ENCODE measurements around the gene REV3L. TPM values are rescaled to one million over a fixed set of nuclear protein-coding genes. Genes with fewer than 3 reads are reported as not detected.

REV3L gene
- polyA plus RNA-seq, 2 of the 4 experiments (the other 2 are of a cell fraction), result 4.1 to 12.4 TPM

DNA sequence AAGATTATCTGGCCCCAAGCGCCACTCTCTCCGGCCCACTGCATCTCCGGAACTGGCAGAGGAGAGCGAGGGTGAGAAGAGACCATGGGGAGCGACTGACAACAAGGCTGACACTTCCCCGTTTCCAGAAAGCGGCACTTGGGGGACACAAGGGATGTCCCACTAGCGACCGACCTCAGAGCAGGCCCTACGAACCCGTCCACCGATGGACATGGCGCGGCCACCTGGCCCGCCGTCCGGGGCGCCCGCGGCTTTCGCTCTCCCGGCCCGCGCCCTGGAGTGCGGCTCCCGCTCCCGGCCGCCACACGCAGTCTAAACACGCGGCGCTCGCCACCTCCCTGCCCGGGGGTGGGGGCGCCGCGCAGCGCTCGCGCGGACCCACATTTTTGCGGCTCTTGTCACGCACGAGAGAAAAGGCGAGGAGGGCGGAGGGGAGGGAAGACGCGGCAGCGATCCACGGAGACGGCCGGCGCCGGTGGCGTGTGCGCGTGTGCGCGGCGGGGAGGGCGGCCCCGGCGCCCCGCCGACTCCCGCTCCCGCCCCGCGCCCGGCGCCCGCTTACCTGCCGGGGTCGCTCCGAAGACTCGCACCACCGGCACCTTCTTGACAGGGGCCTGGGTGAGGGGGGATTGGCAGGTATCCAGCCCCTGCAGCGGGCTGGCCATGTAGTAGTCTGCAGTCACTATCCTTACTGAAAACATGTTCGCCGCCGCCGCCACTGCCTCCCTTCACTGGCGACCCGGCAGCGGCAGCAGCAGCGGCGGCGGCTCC lies 645 bp downstream of the REV3L start:
- peak overlapping the region; percentile 97 for H3K4me3 ChIP-seq
- POLR2A ChIA-PET, result interaction anchor here (0.6 to 2.8 kb wide), 10 partner anchors 13 to 1969 kb away, joined by 3 to 30 read pairs (median 4); partner anchors contain the start of gene TRAF3IP2
- peaks cover 10% of the 10 kb centered on the region; the same call in 2 of the 3 replicates for H3K9me3 ChIP-seq
- peak overlapping the region; percentile 95 for H3K4me2 ChIP-seq
- TF ChIP-seq PHF8 (IDR thresholded peaks at IDR 0.05; ENCODE audit: borderline replicate concordance, low read depth) (0 out of 2 replicates have a peak, but pooled peaks have one; percentile 15), NPAS2 (CRISPR knock-in tag; IDR thresholded peaks at IDR 0.05; ENCODE audit: borderline replicate concordance) (no peak)
- H3K4me1 ChIP-seq, result peaks cover 46% of the 10 kb centered on the region
- WGBS (ENCODE audit: missing lambda C conversion rate), result 0% methylated on average over 4 of the region's 88 CpGs
- peak; percentile 36 to 38 for ATAC-seq
- peak overlapping the region; percentile 99 for H3K27ac ChIP-seq
- peak in 1 of 2 experiments; percentile 26 for DNase-seq (ENCODE audit: low read depth in 1 of 2, low spot score in 1 of 2)
- CTCF ChIA-PET, result interaction anchor here (1.0 kb wide), 1 partner anchor 224 kb away, joined by 4 read pairs; a partner anchor contains a TSS
- no peak for FAIRE-seq

DNA sequence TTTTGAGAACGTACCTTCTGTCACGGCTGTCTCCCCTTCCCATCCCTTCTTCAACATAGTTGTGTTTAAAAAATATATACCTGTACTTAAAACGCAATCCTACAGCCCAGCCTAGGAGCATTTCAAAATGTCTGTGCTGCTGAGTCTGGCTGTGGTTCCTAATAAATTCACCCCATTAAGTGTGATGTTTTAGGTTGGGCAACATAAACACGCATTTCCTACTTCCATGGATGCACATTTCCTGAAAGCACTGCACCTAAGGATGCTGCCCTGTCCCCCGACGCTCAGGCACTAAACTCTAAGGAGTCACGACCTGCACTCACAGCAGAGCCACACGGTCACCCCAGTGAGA lies 1.2 kb downstream of the REV3L start:
- Histone ChIP-seq H3K4me1 (peaks cover 50% of the 10 kb centered on the region), H3K4me3 (peak overlapping the region; percentile 97), H3K27ac (peak overlapping the region; percentile 99), H3K4me2 (peak overlapping the region; percentile 95), H3K9me3 (peaks cover 8% of the 10 kb centered on the region; the same call in 2 of the 3 replicates)
- DNase-seq (ENCODE audit: low read depth in 1 of 2, low spot score in 1 of 2) (no peak), FAIRE-seq (no peak), ATAC-seq (no peak; a peak in 1 of 6 replicates)
- POLR2A ChIA-PET, result no interaction called here
- TF ChIP-seq PHF8 (IDR thresholded peaks at IDR 0.05; ENCODE audit: borderline replicate concordance, low read depth), result no peak
- no peak for TF ChIP-seq CHD4 (IDR thresholded peaks at IDR 0.05; ENCODE audit: borderline replicate concordance)
- TF ChIP-seq TFCP2L1 (CRISPR knock-in tag; IDR thresholded peaks at IDR 0.05), result no peak
- TF ChIP-seq MAFK (IDR thresholded peaks at IDR 0.05; ENCODE audit: partially characterized antibody), result no peak
- WGBS (ENCODE audit: missing lambda C conversion rate), result 3% methylated on average over 5 of the region's 8 CpGs
- CTCF ChIA-PET, result no interaction called here

DNA sequence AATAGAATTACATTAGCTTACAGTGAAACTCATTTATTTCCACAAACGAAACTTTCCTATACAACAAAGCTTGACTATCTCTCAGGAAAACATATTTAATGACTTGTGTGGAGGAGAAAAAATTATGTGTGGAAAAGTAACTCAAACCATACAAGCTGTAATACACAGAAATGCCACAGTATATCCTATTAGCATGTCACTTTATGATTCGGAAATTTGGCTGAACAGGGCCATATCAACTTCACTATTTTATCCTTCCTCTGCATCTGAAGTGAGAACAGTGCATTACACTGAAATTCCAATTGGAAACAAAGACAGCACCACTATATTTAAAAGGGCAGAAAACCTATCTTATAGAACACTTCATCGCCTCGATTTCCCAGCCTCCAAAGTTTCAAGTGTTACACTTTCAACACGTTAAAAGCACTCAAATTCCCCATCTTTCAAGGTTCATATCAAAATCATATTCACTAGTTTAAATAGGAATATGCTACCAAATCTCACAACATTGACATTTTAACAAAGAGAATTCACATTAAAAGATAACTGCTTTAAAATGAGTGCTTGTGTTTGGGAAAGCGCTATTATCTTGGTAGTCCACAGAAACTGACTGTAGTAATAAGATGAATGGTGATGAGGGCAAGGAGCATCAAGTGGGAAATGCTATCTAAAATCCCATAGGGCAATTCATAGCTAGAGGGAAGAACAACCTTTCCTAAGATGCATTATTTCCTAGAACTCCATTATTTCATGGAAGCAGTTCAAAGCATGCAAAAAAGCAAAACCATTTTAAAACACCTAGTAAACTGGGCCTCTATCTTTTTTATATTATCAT lies 1.8 kb downstream of the REV3L start:
- DNase-seq (ENCODE audit: low read depth in 1 of 2, low spot score in 1 of 2), result no peak
- TF ChIP-seq, protein P1, sequence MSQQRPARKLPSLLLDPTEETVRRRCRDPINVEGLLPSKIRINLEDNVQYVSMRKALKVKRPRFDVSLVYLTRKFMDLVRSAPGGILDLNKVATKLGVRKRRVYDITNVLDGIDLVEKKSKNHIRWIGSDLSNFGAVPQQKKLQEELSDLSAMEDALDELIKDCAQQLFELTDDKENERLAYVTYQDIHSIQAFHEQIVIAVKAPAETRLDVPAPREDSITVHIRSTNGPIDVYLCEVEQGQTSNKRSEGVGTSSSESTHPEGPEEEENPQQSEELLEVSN (IDR thresholded peaks at IDR 0.05; ENCODE audit: borderline replicate concordance, low read depth), result no peak
- TF ChIP-seq NPAS2 (CRISPR knock-in tag; IDR thresholded peaks at IDR 0.05; ENCODE audit: borderline replicate concordance) (no peak), CEBPB (IDR thresholded peaks at IDR 0.05) (no peak), NR3C1 (IDR thresholded peaks at IDR 0.05) (no peak), CBX2 (IDR thresholded peaks at IDR 0.05; ENCODE audit: borderline replicate concordance, low read depth) (no peak), KDM1A (IDR thresholded peaks at IDR 0.05; ENCODE audit: low read depth) (no peak), SREBF2 (IDR thresholded peaks at IDR 0.05) (no peak), RAD21 (conservative IDR thresholded peaks at IDR 0.05 in 1 of 2, IDR thresholded peaks at IDR 0.05 in 1 of 2) (no peak), ESRRA (IDR thresholded peaks at IDR 0.05; ENCODE audit: borderline replicate concordance, low read length) (no peak), HEYL (CRISPR knock-in tag; IDR thresholded peaks at IDR 0.05) (no peak), KDM5A (IDR thresholded peaks at IDR 0.05) (no peak), HOXB5 (CRISPR knock-in tag; IDR thresholded peaks at IDR 0.05) (no peak), HOXA7 (CRISPR knock-in tag; IDR thresholded peaks at IDR 0.05) (no peak), TFCP2L1 (CRISPR knock-in tag; IDR thresholded peaks at IDR 0.05) (no peak)
- TF ChIP-seq, protein P2, sequence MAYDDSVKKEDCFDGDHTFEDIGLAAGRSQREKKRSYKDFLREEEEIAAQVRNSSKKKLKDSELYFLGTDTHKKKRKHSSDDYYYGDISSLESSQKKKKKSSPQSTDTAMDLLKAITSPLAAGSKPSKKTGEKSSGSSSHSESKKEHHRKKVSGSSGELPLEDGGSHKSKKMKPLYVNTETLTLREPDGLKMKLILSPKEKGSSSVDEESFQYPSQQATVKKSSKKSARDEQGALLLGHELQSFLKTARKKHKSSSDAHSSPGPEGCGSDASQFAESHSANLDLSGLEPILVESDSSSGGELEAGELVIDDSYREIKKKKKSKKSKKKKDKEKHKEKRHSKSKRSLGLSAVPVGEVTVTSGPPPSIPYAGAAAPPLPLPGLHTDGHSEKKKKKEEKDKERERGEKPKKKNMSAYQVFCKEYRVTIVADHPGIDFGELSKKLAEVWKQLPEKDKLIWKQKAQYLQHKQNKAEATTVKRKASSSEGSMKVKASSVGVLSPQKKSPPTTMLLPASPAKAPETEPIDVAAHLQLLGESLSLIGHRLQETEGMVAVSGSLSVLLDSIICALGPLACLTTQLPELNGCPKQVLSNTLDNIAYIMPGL (CRISPR knock-in tag; IDR thresholded peaks at IDR 0.05; ENCODE audit: borderline replicate concordance), result no peak
- TF ChIP-seq, protein P3, sequence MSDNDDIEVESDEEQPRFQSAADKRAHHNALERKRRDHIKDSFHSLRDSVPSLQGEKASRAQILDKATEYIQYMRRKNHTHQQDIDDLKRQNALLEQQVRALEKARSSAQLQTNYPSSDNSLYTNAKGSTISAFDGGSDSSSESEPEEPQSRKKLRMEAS (IDR thresholded peaks at IDR 0.05), result no peak
- TF ChIP-seq, protein P4, sequence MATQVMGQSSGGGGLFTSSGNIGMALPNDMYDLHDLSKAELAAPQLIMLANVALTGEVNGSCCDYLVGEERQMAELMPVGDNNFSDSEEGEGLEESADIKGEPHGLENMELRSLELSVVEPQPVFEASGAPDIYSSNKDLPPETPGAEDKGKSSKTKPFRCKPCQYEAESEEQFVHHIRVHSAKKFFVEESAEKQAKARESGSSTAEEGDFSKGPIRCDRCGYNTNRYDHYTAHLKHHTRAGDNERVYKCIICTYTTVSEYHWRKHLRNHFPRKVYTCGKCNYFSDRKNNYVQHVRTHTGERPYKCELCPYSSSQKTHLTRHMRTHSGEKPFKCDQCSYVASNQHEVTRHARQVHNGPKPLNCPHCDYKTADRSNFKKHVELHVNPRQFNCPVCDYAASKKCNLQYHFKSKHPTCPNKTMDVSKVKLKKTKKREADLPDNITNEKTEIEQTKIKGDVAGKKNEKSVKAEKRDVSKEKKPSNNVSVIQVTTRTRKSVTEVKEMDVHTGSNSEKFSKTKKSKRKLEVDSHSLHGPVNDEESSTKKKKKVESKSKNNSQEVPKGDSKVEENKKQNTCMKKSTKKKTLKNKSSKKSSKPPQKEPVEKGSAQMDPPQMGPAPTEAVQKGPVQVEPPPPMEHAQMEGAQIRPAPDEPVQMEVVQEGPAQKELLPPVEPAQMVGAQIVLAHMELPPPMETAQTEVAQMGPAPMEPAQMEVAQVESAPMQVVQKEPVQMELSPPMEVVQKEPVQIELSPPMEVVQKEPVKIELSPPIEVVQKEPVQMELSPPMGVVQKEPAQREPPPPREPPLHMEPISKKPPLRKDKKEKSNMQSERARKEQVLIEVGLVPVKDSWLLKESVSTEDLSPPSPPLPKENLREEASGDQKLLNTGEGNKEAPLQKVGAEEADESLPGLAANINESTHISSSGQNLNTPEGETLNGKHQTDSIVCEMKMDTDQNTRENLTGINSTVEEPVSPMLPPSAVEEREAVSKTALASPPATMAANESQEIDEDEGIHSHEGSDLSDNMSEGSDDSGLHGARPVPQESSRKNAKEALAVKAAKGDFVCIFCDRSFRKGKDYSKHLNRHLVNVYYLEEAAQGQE (IDR thresholded peaks at IDR 0.05), result no peak
- TF ChIP-seq, protein P5, sequence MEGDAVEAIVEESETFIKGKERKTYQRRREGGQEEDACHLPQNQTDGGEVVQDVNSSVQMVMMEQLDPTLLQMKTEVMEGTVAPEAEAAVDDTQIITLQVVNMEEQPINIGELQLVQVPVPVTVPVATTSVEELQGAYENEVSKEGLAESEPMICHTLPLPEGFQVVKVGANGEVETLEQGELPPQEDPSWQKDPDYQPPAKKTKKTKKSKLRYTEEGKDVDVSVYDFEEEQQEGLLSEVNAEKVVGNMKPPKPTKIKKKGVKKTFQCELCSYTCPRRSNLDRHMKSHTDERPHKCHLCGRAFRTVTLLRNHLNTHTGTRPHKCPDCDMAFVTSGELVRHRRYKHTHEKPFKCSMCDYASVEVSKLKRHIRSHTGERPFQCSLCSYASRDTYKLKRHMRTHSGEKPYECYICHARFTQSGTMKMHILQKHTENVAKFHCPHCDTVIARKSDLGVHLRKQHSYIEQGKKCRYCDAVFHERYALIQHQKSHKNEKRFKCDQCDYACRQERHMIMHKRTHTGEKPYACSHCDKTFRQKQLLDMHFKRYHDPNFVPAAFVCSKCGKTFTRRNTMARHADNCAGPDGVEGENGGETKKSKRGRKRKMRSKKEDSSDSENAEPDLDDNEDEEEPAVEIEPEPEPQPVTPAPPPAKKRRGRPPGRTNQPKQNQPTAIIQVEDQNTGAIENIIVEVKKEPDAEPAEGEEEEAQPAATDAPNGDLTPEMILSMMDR (IDR thresholded peaks at IDR 0.05), result no peak

More for the DNA sequence above, 1.8 kb downstream of the REV3L start:
- peaks cover 50% of the 10 kb centered on the region for H3K4me1 ChIP-seq
- peaks cover 2% of the 10 kb centered on the region; the same call in 2 of the 3 replicates for H3K9me3 ChIP-seq
- CTCF ChIA-PET, result no interaction called here
- no peak for FAIRE-seq
- 41% methylated on average over 6 of the region's 6 CpGs for WGBS (ENCODE audit: missing lambda C conversion rate)
- no peak for ATAC-seq
- peak overlapping the region; percentile 99 for H3K27ac ChIP-seq
- POLR2A ChIA-PET, result interaction anchor here (0.7 kb wide), 1 partner anchor 564 kb away, joined by 3 read pairs; no protein-coding TSS in a partner anchor
- peak overlapping the region; percentile 95 for H3K4me2 ChIP-seq
- peak overlapping the region; percentile 97 for H3K4me3 ChIP-seq

Measured in A549 (cell line).